Transverse colon (tissue), 4 donors: Measurements from ENCODE around the gene ZFYVE21. TPM values are rescaled to one million over a fixed set of nuclear protein-coding genes. Genes with fewer than 3 reads are reported as not detected.
"Not testable (repeated sequence)": the region's sequence is repeated elsewhere in the genome, so short reads cannot be mapped to it uniquely, and the experiment has no call there.

ENCODE experiments used
- DNase-seq: peaks from one replicate; pipeline ENCODE4 v3.0.0-alpha.2; 2019
- H3K27ac ChIP-seq, 4 donors: fragments of 200-600 bp; sonication (generic); 2 replicates each; pipeline ENCODE4 v1.5.1; 2016 to 2018; ENCODE audit warnings: inconsistent platforms in 4 of 4
- H3K27me3 ChIP-seq: fragments of 200-600 bp; sonication (generic); 2 replicates; pipeline ENCODE4 v1.5.1; 2017; ENCODE audit warnings: inconsistent platforms
- H3K36me3 ChIP-seq, 4 donors: fragments of 200-600 bp; sonication (generic); 2 replicates each; pipeline ENCODE4 v1.5.1; 2017 to 2019; ENCODE audit warnings: inconsistent platforms in 4 of 4
- H3K4me1 ChIP-seq, 4 donors: fragments of 200-600 bp; sonication (generic); 2 replicates each; pipeline ENCODE4 v1.5.1; 2017 to 2020; ENCODE audit warnings: inconsistent platforms in 4 of 4
- H3K4me3 ChIP-seq, 4 donors: fragments of 200-600 bp; sonication (generic); 1 replicate in 1 of 4; 2 replicates in 3 of 4; pipeline versions ENCODE4 v1.5.1 to v1.6.1; 2017 to 2019; ENCODE audit warnings: inconsistent platforms in 4 of 4
- H3K9me3 ChIP-seq, 2 donors: fragments of 200-600 bp; sonication (generic); 2 replicates each; pipeline ENCODE4 v1.5.1; 2017 to 2019; ENCODE audit warnings: inconsistent platforms in 2 of 2
- CTCF ChIP-seq, 5 experiments: fragments of 200-600 bp in 3 of 5; fragments of 450-650 bp in 2 of 5; sonication (generic) in 3 of 5; IDR thresholded peaks; 1 replicate in 2 of 5; 2 replicates in 3 of 5; pipeline ENCODE4 v1.5.1; 2016 to 2017; ENCODE audit warnings: antibody characterized with exemption in 5 of 5, inconsistent platforms in 3 of 5, mild to moderate bottlenecking in 2 of 5, moderate library complexity in 1 of 5
- EP300 ChIP-seq: sonication (generic); formaldehyde crosslinking; IDR thresholded peaks from one replicate; pipeline ENCODE4 v1.6.1; 2017; ENCODE audit warnings: antibody characterized with exemption, low read depth
- POLR2A ChIP-seq: fragments of 450-650 bp; IDR thresholded peaks from one replicate; pipeline ENCODE4 v1.6.1; 2016; ENCODE audit warnings: antibody characterized with exemption, mild to moderate bottlenecking, moderate library complexity
- POLR2AphosphoS5 ChIP-seq, 3 donors: sonication (generic); formaldehyde crosslinking; IDR thresholded peaks; one replicate each; pipeline ENCODE4 v1.6.1; 2016; ENCODE audit warnings: antibody characterized with exemption in 3 of 3
- WGBS, 2 donors: methylation state at CpG; one replicate each; pipeline ENCODE4 v1.1.5; 2018; ENCODE audit warnings: low coverage in 1 of 2; 5-methylcytosine and 5-hydroxymethylcytosine counted together
- in situ Hi-C, 4 donors: fragments of 200-750 bp; cut with MboI; loops; one replicate each; pipeline versions ENCODE4 v1.15.0 to v1.15.1; 2017; ENCODE audit warnings: low sequenced_read_pairs in 3 of 4, low pct_ligation_motif_present in 1 of 4, low pct_unique_long_range_greater_than_20kb in 1 of 4
- intact Hi-C: fragments of 100-400 bp; cut with DNase I; formaldehyde crosslinking; loops from one replicate; pipeline ENCODE4 v1.15.1; 2023; ENCODE audit warnings: low total_unique reads
- total RNA-seq, 4 donors: library from RNA; depleted of rRNA; stranded (reverse); fragments of >200 nt; gene quantifications; one replicate each; pipeline ENCODE4 v1.1.0, GENCODE V29; 2016

Gene ZFYVE21
- total RNA-seq, 4 donors from 2014 or later, result 90.2 to 214 (median 137) TPM

- 70 to 81% methylated on average over 13 to 16 of the region's 16 CpGs for WGBS, 2 donors
- Histone ChIP-seq H3K4me1 (peaks cover 0 to 11% (median 9%) of the 10 kb centered on the region in 4 donors), H3K27ac (peak overlapping the region in 3 of 4 donors; percentile 15 to 54 (median 20)), H3K27me3 (no peaks in the 10 kb centered on the region), H3K4me3 (no peak overlapping the region), H3K9me3 (no peaks in the 10 kb centered on the region), H3K36me3 (peaks cover 0 to 35% (median 17%) of the 10 kb centered on the region in 4 donors)
- intact Hi-C loops (no loop called here), in situ Hi-C loops (no loop called here)
- TF ChIP-seq EP300, result no peak
- no peak for TF ChIP-seq POLR2AphosphoS5 (IDR thresholded peaks at IDR 0.05)
- TF ChIP-seq POLR2A, result no peak
- no peak for TF ChIP-seq CTCF (IDR thresholded peaks at IDR 0.05)
- DNase-seq, result peak; percentile 59
These were observed 26.4 kb upstream of the ZFYVE21 start for GRCh38 chr14:103688906-103689902.

GRCh38 chr14:103690332-103690731 is 25.3 kb upstream of the ZFYVE21 start:
- Histone ChIP-seq H3K4me1 (peaks cover 0 to 12% (median 9%) of the 10 kb centered on the region in 4 donors), H3K27me3 (no peaks in the 10 kb centered on the region), H3K4me3 (no peak overlapping the region), H3K9me3 (no peaks in the 10 kb centered on the region), H3K36me3 (peaks cover 0 to 41% (median 16%) of the 10 kb centered on the region in 4 donors), H3K27ac (peak overlapping the region in 1 of 4 donors; percentile 54)
- TF ChIP-seq CTCF (IDR thresholded peaks at IDR 0.05), result no peak
- TF ChIP-seq POLR2A, result no peak
- no peak for TF ChIP-seq EP300
- TF ChIP-seq POLR2AphosphoS5 (IDR thresholded peaks at IDR 0.05), result no peak
- intact Hi-C loops (no loop called here), in situ Hi-C loops (no loop called here)
- 88 to 90% methylated on average over 2 to 8 of the region's 8 CpGs for WGBS, 2 donors
- DNase-seq, result no peak

- Histone ChIP-seq H3K4me1 (peaks cover 6 to 25% (median 11%) of the 10 kb centered on the region in 4 donors), H3K36me3 (peaks cover 0 to 30% (median 14%) of the 10 kb centered on the region in 4 donors)
- H3K4me3 ChIP-seq, H3K9me3 ChIP-seq, in situ Hi-C loops, H3K27ac ChIP-seq, H3K27me3 ChIP-seq, intact Hi-C loops: not testable (repeated sequence)
- 82 to 84% methylated on average over 5 of the region's 5 CpGs for WGBS, 2 donors
- DNase-seq, result peak; percentile 11
These were observed 24.0 kb upstream of the ZFYVE21 start for GRCh38 chr14:103691655-103692054.

- no peak for TF ChIP-seq POLR2A
- TF ChIP-seq CTCF (IDR thresholded peaks at IDR 0.05), result no peak
- no peak for TF ChIP-seq POLR2AphosphoS5 (IDR thresholded peaks at IDR 0.05)
- no peak for TF ChIP-seq EP300
- H3K27ac ChIP-seq, result no peak overlapping the region
- WGBS, 2 donors, result 92 to 100% methylated on average over 9 to 17 of the region's 17 CpGs
- H3K4me1 ChIP-seq, result peaks cover 11 to 30% (median 16%) of the 10 kb centered on the region in 4 donors
- intact Hi-C loops (no loop called here), in situ Hi-C loops (no loop called here)
- peaks cover 0 to 24% (median 12%) of the 10 kb centered on the region in 4 donors for H3K36me3 ChIP-seq
- H3K9me3 ChIP-seq, result no peaks in the 10 kb centered on the region
- DNase-seq, result no peak
- no peaks in the 10 kb centered on the region for H3K27me3 ChIP-seq
- no peak overlapping the region for H3K4me3 ChIP-seq
These were observed 23.5 kb upstream of the ZFYVE21 start for GRCh38 chr14:103692159-103692558.
